8988T (cell line): Measurements from ENCODE around the gene MAP2K5.

Source experiments
- DNase-seq: peaks from one replicate; pipeline ENCODE4 v3.0.0; 2011

Gene MAP2K5

DNA sequence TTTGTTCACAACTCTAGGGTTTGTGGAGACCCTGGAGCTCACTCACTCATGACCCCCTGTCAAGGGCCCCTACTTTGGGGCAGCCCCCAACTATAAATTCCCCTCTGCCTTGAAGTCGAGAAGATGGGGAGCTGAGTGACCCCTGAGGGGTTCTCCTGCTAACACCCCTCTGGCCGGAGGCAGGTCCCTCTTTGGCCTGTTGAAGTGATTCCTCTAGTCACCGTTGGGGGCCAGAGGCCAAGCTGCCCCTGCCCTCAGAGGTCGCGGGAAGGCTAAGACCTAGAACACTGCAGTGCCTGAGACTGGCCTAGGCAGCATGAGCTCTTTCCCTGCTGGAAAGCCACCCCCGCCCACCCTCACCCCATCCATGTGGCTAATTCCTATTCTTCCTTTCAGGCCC lies 267.4 kb downstream of the MAP2K5 start:
- no peak for DNase-seq

DNA sequence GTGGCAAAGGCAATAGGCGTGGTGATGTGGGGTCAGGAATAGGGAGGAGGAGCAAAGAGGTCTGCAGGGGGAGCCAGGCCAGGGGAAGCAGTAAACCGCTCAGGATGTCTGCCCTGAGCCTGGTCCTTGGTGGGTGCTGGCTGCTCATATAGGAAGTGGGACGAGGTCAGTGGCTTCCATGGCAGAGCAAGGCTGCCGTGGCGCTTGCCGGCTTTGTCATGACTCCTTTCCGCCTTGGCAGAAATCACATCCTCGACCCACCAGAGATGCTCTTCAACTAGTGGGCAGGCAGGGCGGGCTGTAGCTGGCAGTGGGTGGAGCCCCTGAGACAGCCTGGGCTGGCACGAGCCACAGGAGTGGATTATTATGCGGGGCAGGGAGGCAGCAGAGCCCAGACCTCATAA lies 269.7 kb downstream of the MAP2K5 start:
- no peak for DNase-seq

DNA sequence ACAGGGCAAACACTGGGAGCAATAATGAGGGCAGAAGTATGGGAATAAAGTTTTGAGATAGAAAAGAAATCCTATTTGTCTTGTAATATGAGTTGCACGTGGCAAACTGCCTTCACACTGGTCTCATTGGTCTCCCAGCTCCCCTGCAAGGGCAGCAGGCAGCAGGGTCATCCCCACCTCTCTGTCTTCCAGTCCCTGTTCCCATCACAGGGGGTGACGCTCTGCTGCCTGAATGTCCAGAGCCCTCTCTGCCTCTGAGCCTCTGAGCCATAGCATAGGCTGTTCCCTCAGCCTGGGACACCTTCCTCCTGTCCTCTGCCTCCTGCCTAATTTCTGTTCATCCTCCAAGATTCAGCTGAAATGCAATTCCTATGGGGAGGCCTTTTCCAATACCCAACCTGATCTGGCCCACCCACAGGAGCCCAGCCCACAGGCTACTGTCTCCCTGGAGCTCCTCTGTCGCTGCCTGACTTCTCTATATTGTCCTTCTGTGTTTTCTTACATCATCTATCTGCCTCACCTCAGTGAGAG lies 270.7 kb downstream of the MAP2K5 start:
- no peak for DNase-seq

DNA sequence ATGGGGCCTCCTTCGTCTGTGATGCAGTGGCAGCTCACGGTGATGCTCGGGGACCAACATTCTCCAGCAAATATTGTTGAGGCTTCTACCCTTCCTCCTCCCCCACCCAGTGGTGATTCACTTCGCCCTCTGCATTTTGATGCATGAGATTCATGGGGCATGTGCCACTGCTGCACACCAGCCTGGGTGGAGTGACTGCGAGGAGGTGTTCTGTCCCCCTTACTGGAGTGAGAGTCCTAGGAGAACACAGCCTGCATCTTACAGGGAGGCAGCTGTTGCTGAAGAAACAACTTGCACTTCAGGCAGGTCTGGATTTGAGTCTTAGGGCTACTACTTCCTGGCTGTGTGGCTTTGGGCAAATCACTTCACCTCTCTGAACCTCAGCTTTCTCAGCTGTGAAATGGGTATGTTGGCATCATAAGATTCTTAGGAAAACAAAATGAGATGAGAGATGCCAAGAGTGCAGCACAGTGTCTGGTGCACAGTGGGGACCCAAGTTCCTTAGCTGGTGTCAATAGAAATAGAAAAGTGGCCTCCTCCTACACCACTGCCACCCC lies 272.6 kb downstream of the MAP2K5 start:
- no peak for DNase-seq

DNA sequence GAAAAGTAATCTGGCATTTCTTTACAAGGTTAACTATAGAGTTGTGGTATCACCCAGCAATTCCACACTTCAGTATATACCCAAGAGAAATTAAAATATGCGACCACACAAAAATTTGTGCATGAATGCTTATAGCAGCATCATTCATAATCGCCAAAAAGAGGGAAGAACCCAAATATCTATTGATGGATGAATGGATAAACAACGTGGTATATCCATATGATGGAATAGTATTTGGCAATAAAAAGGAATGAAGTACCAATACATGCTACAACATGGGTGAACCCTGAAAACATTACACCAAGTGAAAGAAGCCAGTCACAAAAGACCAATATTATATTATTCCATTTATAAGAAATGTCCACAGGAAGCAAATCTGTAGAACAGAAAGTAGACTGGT lies 274.2 kb downstream of the MAP2K5 start:
- no peak for DNase-seq

DNA sequence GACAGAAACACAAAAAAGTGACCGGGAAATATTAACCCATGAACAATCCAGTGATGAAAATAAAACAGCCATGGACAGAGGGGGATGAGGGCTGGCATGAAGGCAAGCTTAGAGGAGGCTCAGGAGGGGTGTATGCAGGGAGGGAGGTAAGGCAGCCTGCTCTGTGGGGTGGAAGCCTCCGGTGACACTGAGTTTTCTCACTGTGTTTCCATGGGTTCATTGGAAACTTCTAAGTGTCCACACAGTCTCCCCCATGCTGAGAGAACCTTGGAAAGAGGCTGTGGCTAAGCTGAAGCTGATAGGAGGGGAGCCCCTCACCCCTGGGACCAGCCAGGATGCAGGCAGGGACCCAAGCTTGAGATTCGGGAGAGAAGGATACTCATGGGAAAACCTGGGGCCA lies 276.0 kb downstream of the MAP2K5 start:
- DNase-seq, result no peak

DNA sequence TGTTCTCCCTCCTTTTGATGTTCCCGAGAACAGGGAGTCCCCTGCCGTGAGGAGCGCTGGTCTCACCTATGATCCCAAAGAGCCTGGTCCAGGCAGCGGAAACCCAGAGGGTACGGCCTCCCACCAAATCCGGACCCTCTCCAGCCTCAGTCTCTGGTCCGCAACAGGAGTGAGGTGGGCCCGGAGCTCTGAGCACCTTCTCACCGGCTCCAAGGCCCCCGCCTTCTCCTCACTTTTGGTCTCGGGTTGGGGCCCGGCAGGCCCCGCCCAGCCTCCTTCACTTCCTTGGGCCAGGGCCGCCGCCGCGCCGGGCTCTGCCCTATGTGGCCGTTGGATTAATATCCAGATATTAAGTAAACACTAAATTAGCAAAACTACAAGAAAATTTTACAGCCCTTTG lies 277.1 kb downstream of the MAP2K5 start:
- DNase-seq, result no peak

DNA sequence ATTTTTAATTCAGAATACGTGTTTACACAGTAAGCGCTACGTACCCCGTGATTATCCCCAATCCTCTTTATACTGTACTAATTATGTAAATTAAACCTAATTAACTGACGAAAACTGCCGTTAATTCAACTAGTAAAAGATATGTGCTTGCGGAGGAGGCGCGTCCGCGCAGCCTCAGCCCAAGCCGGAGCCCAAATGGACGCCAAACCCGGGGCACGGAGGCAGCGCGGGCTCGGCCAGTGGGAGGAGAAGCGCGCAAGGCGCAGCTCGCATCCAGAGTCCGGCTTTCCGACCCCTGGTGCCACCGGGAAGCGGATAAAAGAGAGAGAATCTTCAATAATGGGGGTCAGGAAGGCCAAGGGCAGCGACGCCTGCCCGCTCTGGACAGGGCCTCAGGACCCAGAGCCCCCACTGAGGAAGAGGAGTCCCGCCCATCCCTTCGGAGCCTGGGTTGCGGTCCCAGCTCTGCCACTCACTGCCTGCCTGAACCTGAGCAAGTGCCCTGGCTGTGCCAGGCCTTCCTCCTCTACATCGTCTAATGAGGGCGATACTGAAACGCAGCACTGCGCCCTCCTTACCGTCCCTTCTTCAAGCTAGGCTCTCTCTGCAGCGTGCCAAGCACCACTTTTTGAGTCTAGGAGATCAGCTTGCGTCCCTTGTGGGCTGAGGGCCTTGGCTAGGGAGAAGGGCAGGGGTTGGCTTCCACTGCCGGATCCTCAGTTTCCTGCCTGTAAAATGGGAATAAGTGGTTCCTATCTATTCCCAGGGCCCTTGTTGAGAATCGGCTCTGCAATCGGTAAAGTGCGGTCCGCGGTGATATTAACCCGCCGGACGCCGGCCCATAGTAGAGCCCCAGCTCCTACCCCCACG lies 277.9 kb downstream of the MAP2K5 start:
- DNase-seq, result no peak

DNA sequence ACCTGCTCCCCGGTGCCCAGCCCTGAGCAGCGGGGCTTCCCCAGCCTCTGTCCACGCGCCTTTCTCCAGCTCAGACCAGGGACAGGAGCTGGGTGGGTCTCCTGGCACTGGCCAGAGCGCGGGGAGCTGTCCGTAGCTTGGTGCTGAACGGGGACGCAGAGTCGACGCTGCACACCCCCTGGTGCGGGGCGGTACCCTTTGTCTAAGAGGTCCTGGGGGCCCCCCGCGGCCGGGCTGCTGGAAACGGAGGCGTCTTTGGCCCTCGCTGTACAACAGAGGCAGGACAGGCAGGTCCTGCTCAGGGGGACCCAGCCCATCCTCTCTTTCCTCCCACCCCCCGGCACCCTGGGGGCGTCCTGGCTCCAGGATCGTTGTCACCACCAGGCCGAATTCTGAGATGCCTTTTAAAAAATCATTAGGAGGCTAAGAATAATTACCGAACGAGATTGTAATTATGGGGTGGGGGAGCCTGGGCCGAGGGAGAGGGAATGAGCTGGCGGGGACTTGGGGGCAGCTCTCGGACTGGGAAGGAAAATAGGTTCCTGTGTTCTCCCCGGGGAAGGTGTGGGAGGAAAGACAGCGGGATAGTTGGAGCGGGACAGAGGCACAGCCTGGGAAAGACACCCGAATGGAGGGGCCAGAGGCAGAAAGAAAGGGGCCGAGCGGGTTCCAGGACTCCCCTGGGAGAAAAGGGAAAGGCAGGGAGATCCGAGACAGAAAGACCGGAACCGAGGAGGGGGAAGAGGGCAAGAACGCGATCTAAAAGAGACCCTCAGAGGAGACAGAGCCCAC lies 278.7 kb downstream of the MAP2K5 start:
- DNase-seq, result no peak

DNA sequence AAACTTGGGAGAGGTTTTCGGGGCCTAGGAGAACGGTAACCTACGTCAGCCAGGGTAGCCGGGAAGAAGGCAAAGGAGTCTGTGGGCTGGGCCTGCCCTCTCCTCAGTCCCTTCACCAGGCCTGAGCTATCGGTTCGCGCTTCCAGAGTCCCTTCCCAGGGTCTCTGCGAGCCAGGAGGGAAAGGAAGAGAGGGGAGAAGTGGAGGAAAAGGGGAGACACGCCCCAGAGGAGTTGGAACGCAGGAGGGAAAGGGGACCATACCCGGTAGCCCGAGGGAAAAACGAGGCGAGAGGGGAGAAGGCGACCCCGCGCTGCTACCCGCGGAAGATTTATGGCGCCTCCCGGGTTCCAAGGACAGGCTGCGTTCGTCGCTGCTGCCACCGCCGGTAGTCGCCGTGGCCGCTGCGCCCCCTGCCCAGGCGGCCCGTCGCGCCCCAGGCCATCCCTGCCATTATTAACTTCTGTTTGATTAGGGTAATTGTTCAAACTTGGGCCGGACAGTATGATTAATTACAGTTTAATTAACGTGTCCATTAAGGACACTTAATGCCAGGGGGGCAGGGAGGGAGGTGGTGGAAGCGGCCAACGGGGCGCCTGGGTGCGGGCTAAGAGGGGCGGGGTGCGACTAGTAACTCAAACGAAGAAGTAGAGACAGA lies 279.4 kb downstream of the MAP2K5 start:
- no peak for DNase-seq

DNA sequence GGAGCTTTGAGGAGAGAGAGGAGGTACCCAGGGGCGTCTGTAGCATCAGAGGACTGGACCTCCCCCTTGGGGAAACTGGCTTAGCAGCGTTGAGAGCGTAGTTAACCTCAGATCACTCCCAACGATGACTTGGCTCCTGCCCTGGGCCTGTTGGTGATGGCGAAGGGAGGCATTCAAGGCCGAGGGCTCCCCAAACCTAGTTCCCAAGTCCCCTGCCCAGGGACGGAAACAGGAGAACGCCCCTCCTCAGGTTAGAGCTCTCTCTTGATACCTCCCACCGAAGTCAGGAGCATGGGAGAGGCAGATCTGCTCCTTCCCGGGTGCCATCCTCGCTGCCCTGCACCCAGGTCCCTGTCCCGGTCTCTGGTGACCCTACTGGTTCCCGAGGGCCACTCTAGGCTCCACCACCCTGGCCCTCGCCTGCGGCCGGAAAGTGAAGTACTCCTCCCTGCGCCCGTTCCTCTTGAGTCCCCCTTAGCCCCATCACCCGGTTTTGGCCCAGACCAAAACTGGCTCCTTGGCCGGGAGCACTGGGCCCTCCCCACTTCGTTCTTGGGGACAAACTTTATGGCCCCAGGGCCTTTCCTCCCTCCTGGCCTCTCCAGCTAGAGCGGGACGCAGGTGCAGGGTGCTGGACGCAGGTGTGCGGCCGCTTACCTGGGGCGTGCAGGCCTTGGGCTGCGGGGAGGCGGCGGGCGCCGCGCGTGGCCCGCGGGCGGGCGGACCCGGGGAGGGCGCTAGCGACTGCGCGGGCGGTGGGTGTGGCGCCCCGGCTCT lies 280.2 kb downstream of the MAP2K5 start:
- no peak for DNase-seq

DNA sequence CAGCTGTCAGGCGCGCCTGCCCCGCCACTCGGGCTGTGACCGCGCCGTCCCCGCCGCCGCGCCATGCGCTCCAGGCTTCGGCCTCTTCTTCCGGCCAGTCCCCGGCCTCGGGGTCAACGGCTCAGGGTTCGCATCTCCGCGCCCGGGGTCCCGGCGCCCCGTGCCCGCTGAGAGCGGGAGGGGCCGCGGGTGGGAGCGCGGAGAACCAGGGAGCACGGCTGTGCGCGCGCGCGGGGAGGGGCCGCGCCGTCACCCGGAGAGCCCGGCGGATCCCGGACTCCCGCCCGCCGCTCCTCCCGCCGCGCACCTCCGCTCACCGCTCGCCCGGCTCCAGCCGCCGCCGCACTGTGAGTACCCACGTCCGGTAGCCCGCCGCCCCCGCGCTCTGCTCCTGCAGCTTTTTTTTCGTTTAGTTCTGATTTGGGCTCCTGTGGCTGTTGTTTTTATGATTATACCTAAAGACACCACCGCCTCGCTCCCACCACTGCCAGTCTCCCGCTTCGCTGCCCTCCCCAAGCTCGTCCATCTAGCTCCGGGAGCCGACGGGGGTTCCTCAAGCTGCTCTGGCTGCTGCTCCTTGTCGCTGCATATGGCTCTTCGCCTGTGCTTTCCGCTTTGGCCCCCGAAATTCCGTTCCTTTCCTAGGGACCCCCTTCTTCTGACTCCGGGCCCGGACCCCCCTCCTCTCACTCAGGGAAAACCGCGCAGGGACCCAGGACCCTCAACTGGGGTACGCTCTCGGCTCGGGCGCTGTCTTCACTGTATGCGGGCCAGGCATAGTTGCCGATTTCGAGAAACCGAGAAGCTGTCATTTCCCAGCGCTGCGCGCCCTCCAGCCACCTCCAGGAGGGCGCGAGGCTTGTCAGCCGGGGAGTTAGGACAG lies 281.1 kb downstream of the MAP2K5 start:
- peak; percentile 81 for DNase-seq

DNA sequence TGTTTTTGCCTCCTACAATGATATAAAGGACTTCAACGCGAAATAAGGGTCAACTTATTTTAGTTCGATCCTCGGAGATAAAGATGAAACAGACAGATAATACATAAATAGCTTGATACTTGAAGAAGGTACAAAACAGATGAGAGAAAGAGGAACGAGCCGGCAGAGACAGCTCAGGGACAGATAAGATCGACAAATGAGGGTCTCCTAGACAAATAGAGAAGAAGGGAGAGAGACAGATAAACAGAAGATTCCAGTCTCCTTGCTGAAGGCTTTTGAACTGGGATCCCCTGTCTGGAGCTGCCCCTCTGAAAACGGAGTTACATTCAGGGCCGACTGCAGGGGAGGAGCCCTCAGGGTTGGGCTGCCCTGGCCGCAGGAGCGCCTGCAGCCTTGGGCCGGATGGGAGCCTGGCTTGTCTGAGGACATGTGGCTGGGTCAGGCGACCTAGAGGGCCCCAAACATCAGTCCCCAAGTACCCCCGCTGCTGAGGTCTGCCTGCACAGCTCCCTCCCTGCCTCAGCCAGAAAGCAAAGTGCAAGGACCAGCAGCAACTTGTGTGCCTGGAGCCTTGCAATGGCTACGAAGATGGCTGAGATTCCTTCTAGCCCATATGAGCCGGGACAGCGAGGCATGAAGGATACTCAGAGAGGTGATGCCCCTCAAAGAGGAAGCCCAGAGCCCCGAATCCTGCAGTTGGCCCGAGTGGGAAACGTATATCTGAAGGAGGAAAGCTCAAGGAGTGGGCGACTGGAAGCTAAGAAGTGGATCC lies 281.9 kb downstream of the MAP2K5 start:
- DNase-seq, result no peak

DNA sequence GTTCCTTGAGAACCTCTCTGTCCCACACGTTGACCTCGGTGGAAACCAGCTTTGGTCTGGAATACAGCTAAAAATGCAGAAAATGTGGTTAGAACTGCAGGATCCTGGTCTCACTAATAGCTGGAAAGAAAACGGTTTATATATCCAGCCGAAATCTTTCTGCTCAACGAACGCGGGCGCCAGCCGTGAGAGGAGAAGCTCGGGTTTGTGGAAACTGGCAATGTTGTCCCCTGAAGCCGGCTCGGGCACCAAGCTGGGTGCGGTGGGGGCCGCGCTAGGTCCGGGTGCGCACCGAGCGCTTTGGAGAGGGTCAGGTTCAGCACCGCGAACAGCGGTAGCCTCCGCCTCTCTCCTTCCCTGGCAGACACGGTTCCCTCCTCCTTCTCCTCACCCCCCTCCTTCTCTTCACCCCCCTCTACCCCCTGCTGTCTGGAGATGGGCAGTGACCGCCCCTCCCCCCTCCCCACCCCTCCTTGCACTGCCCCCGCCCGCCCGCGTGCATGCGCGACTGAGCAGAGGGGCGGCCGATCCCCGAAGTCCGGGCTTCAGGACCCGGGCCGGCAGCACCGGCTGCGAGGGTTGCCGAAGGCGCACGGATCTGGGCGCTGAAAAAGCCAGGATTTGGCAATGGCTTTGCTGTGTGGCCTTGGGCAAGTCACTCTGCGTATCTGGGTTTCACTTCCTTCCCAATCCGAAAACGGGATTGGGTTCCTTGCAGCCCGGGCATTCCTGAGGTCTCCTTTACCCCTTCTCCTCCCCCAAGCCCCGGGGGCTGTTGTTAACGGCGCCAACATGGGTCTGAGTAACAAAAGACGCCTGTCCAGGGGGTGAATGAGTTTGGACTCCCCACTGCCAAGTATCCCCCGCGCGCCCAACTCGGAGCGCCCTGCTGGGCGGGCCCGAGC lies 282.7 kb downstream of the MAP2K5 start, which contains the start of gene SKOR1:
Gene SKOR1, plus strand, starts transcription at position 534 of the 905 bp plus-strand sequence. Its CDS starts 94 bp downstream, at position 628.
- no peak for DNase-seq

DNA sequence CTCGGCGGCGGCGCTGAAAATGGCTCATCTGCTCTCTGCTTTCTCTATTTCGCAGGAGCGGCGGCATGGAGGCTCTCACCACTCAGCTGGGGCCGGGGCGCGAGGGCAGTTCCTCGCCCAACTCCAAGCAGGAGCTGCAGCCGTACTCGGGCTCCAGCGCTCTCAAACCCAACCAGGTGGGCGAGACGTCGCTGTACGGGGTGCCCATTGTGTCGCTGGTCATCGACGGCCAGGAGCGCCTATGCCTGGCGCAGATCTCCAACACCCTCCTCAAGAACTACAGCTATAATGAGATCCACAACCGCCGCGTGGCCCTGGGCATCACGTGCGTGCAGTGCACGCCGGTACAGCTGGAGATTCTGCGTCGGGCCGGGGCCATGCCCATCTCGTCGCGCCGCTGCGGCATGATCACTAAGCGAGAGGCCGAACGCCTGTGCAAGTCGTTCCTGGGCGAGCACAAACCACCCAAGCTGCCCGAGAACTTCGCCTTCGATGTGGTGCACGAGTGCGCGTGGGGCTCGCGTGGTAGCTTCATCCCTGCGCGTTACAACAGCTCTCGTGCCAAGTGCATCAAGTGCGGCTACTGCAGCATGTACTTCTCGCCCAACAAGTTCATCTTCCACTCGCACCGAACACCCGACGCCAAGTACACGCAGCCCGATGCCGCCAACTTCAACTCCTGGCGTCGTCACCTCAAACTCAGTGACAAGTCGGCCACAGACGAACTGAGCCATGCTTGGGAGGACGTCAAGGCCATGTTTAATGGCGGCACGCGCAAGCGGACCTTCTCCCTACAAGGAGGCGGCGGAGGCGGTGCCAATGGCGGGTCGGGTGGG lies 283.6 kb downstream of the MAP2K5 start:
- no peak for DNase-seq

DNA sequence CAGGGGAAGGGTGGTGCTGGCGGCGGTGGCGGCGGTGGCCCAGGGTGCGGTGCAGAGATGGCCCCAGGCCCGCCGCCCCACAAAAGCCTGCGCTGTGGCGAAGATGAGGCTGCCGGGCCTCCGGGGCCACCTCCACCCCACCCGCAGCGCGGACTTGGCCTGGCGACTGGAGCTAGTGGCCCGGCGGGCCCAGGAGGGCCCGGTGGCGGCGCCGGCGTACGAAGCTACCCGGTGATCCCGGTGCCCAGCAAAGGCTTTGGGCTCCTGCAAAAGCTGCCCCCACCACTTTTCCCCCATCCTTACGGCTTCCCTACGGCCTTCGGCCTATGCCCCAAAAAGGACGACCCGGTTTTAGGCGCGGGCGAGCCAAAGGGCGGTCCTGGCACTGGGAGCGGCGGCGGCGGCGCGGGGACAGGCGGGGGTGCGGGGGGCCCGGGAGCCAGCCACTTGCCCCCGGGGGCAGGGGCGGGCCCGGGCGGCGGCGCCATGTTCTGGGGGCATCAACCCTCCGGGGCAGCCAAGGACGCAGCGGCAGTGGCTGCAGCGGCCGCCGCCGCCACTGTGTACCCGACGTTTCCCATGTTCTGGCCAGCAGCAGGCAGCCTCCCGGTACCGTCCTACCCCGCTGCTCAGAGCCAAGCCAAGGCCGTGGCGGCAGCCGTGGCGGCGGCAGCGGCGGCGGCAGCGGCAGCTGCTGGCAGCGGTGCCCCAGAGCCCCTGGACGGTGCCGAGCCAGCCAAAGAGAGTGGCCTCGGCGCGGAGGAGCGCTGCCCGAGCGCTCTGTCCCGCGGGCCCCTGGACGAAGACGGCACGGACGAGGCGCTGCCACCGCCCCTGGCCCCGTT lies 284.4 kb downstream of the MAP2K5 start:
- no peak for DNase-seq
